Skeletal muscle satellite cell (primary cell): ENCODE data around the gene SLC37A2. TPM values are rescaled to one million over a fixed set of nuclear protein-coding genes. Genes with fewer than 3 reads are reported as not detected.
A peak's percentile ranks its signal among the peaks of the same experiment; 100 is the strongest.
"Not testable (repeated sequence)": the region's sequence is repeated elsewhere in the genome, so short reads cannot be mapped to it uniquely, and the experiment has no call there.

Experiments
- H3K27me3 ChIP-seq: 2 replicates; pipeline ENCODE4 v1.7.0; 2013; ENCODE audit warnings: low read length; ENCODE audit not compliant: control insufficient read depth, insufficient read depth
- H3K36me3 ChIP-seq: 2 replicates; pipeline ENCODE4 v1.7.0; 2013; ENCODE audit warnings: mild to moderate bottlenecking, control low read depth, low read length; ENCODE audit not compliant: insufficient read depth
- H3K4me1 ChIP-seq: 2 replicates; pipeline ENCODE4 v1.7.0; 2013; ENCODE audit warnings: low read length; ENCODE audit not compliant: control insufficient read depth, insufficient read depth
- H3K4me2 ChIP-seq: 2 replicates; pipeline ENCODE4 v1.7.0; 2013; ENCODE audit warnings: mild to moderate bottlenecking, low read length
- H3K4me3 ChIP-seq: 2 replicates; pipeline ENCODE4 v1.7.0; 2013; ENCODE audit warnings: low read length
- H3K9ac ChIP-seq: 2 replicates; pipeline ENCODE4 v1.7.0; 2013; ENCODE audit warnings: mild to moderate bottlenecking, low read depth, low read length, moderate library complexity
- H3K9me3 ChIP-seq: replicated peaks from 2 replicates; pipeline ENCODE4 v1.7.0; 2013; ENCODE audit warnings: mild to moderate bottlenecking, control low read depth, low read length
- total RNA-seq: library from RNA; depleted of rRNA; stranded (reverse); fragments of >200 nt; gene quantifications from 2 replicates; pipeline ENCODE4 v1.2.3, GENCODE V29; 2012; rRNA removed

The SLC37A2 gene
- total RNA-seq = 1.1 and 1.8 TPM in 2 replicates

DNA sequence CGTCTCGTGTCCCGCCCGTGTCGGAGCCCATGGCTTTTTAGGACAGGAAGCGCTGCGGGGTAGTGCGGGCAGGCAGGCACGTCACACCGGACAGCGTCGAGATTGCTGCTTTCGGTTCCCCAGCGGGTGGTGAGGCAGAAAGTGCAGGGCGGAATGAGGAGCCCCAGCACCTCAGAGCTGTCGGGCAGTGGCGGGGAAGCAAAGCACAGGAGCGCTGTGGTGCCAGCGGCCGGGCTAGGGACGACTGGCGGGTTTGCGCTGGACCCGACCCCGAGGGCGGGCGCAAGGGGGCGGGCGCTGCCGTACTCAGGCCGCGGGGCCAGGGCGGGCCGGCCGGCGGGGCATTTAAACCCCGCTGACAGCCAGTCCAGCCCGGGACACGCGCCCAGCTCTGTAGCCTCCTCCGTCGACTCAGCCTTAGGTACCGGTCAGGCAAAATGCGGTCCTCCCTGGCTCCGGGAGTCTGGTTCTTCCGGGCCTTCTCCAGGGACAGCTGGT lies at the start of gene SLC37A2:
TSS of gene SLC37A2 (plus strand) at position 375 of the 498 bp plus-strand sequence. CDS start at position 438, 63 bp downstream.
- Histone ChIP-seq H3K4me1 (peaks cover 6% of the 10 kb centered on the region), H3K27me3 (no peaks in the 10 kb centered on the region)

DNA sequence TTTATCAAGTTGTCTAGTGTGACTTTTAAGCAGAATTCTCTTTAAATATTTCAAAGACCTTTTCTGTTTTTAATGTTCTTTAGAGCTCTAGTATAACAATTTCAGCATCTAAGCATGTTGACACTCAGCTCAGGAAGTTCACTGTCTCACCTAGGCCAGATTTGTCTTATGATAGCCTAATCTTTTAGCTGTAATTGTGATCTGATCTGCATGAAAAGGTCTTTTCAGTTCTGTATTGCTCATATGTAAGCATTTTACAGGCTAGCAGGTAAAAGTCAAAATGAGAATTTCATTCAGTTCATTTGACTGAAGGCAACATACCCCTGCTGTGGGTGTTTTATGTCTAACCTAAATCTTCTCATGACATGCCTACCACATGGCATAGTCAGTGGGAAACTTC lies 46.7 kb upstream of the SLC37A2 start:
- Histone ChIP-seq H3K4me2 (no peak overlapping the region), H3K4me1 (no peaks in the 10 kb centered on the region), H3K9ac (no peak overlapping the region), H3K4me3 (no peak overlapping the region), H3K27me3 (no peaks in the 10 kb centered on the region), H3K9me3 (no peaks in the 10 kb centered on the region), H3K36me3 (no peaks in the 10 kb centered on the region)

More for the DNA sequence above, at the start of gene SLC37A2:
- Histone ChIP-seq H3K9me3 (no peaks in the 10 kb centered on the region), H3K9ac (peak within 1 kb of the TSS; percentile 80), H3K4me2 (peak within 1 kb of the TSS; percentile 95), H3K36me3 (no peaks in the 10 kb centered on the region), H3K4me3 (peak within 1 kb of the TSS; percentile 90)

DNA sequence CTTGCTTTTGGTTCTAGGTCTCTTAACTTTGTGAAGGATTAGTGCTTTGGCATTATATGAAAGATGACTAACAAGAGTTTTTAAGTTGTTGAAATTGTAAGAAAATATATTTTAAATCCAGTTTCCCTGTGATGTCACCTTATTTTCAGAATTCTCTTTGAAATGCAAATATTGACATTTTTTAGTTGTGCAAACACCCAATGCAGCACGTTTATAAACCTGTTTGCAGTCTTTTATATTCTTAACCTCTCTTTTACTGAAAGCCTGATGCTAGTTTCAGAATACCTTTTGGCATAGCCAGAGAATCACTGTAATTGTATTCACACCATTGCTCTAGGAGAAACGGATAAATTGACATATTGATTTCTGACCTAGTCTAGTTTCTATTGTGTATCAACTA lies 42.8 kb upstream of the SLC37A2 start:
- H3K4me3 ChIP-seq = no peak overlapping the region
- no peak overlapping the region for H3K9ac ChIP-seq
- no peaks in the 10 kb centered on the region for H3K36me3 ChIP-seq
- H3K27me3 ChIP-seq = no peaks in the 10 kb centered on the region
- H3K4me1 ChIP-seq = no peaks in the 10 kb centered on the region
- H3K9me3 ChIP-seq = no peaks in the 10 kb centered on the region
- no peak overlapping the region for H3K4me2 ChIP-seq

DNA sequence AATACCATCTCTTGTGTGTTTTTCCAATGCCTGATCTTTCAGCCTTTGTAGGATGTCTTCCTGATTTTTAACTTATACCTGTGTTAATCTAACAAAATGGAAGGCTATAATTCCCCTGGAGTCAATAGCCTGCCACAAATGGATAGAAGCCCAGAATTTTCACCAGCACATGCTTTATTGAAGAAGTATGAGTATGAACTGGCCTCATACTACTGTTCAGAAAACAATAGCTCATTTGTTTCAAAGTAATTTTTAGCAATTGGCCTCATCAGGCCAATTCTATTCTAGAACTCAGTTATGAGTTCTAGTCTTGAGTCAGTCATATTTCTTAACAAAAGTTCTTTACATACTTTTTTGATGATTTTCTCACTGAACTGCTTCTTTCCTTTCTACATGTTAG lies 40.6 kb upstream of the SLC37A2 start:
- Histone ChIP-seq H3K4me3 (no peak overlapping the region), H3K4me1 (no peaks in the 10 kb centered on the region), H3K4me2 (no peak overlapping the region), H3K9ac (no peak overlapping the region), H3K36me3 (no peaks in the 10 kb centered on the region), H3K9me3 (no peaks in the 10 kb centered on the region), H3K27me3 (no peaks in the 10 kb centered on the region)

DNA sequence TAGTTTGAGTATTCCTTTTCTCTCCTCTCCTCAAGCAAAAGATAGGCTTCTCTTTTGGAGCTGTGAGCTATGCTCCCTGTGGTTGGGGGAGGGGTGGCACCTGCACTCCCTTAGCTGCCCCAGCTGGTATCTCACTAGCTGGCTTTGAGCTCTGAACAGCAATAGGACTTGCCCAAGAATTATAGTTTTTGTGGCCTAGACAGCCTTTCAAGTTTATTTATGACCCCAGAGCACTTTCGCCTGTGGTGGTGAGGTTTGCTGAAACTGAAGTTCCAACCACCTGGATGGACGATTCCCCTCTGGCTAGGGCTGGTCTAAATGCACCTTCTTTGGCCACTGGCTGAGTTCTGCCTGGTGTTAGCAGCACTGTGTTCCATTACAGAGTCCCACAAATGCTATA lies 37.1 kb upstream of the SLC37A2 start:
- Histone ChIP-seq H3K36me3 (no peaks in the 10 kb centered on the region), H3K4me2 (no peak overlapping the region), H3K9me3 (no peaks in the 10 kb centered on the region), H3K4me3 (no peak overlapping the region), H3K4me1 (no peaks in the 10 kb centered on the region), H3K27me3 (no peaks in the 10 kb centered on the region), H3K9ac (no peak overlapping the region)

DNA sequence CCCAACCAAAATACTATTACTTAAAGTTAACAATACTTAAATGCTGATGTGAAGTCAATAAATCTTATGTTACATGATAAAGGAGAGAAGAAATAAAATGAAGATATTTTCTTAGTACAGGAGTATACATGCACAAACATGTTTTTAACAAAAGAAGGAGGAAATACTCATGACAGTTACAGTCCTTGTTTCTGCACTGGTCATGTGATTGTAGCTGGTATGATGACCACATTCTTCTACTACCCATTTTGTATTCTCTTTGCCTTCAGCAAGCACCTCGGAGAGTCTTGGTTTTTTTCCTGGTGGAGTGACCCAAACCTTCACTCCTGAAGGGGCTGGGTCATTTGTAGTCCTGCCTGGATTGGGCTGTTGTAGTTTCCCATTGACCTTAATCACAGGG lies 33.7 kb upstream of the SLC37A2 start:
- not testable (repeated sequence) for H3K9ac ChIP-seq, H3K9me3 ChIP-seq, H3K27me3 ChIP-seq, H3K4me3 ChIP-seq, H3K4me1 ChIP-seq, H3K36me3 ChIP-seq, H3K4me2 ChIP-seq

DNA sequence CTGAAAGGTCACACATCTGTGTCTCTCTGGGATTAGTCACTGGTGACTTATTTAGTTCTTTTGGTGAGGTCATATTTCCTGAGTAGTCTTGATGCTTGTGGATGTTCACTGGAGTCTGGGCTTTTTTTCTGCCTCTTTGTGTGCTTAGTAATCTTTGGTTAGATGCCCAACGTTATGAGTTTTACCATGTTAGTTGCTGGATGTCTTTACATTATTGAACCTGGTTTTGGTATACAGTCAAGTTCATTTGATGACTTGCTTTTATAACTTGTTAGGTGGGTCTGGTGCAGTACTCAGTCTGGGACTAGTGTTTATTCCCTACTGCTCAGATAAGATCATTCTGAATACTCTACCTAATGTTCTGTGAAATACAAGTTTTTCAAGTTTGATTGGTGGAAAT lies 26.2 kb upstream of the SLC37A2 start:
- no peak overlapping the region for H3K4me3 ChIP-seq
- H3K36me3 ChIP-seq = no peaks in the 10 kb centered on the region
- H3K4me1 ChIP-seq = peaks cover 7% of the 10 kb centered on the region
- no peaks in the 10 kb centered on the region for H3K27me3 ChIP-seq
- H3K9ac ChIP-seq = no peak overlapping the region
- H3K9me3 ChIP-seq = no peaks in the 10 kb centered on the region
- H3K4me2 ChIP-seq = peak overlapping the region; percentile 4

DNA sequence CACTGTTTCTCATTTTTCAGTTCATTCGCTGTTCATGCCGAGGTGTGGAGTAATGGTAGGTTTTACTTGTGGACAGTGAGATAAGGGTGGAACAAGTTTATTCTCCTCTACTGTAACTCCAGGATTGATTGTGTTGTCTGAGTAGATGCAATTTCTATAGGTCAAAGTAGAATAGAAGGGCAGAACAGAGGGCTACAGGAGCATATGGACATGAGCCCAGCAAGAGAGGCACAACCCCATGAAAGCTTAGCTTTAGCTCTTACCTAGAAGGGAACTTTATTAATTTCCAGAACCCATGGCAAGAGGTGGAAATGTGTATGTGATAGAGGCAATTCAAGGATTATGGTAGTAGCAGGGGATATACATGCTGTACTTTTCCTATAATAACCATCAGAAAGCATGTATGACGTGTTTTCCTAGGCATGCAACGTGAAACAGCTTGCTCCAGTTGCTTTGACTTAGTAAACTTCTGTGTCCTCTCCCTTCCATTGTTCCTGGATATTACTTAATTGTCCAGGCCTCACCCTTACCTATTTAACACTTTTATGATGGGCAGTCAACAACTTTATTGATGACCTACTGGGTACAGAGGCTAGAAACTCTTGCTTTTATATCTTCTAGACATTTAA lies 13.8 kb upstream of the SLC37A2 start:
- H3K9ac ChIP-seq = no peak overlapping the region
- no peaks in the 10 kb centered on the region for H3K9me3 ChIP-seq

DNA sequence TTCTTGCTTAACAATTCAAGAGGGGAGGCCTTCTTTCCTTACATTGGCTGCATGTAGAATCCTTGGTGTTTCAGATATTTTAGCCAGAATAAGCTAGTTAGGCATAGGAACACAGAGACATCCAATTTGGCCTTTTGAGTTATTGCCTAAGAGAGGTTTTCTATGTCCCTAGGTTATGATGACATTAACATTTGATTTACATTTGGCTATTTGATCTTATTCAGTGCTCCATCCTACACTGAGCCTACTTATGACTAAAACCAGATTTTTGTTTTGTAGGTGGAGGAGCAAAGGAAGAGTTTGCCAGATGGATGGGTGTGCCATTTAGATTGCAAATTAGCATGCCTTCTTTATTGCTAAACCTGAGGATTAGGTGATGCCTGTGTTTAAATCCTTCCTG lies 11.1 kb upstream of the SLC37A2 start:
- H3K4me2 ChIP-seq = no peak overlapping the region
- no peaks in the 10 kb centered on the region for H3K27me3 ChIP-seq
- H3K9ac ChIP-seq = no peak overlapping the region
- no peaks in the 10 kb centered on the region for H3K9me3 ChIP-seq
- no peaks in the 10 kb centered on the region for H3K36me3 ChIP-seq
- no peaks in the 10 kb centered on the region for H3K4me1 ChIP-seq
- no peak overlapping the region for H3K4me3 ChIP-seq

More for the DNA sequence above, 13.8 kb upstream of the SLC37A2 start:
- Histone ChIP-seq H3K4me1 (no peaks in the 10 kb centered on the region), H3K27me3 (no peaks in the 10 kb centered on the region), H3K36me3 (no peaks in the 10 kb centered on the region), H3K4me3 (no peak overlapping the region), H3K4me2 (no peak overlapping the region)

DNA sequence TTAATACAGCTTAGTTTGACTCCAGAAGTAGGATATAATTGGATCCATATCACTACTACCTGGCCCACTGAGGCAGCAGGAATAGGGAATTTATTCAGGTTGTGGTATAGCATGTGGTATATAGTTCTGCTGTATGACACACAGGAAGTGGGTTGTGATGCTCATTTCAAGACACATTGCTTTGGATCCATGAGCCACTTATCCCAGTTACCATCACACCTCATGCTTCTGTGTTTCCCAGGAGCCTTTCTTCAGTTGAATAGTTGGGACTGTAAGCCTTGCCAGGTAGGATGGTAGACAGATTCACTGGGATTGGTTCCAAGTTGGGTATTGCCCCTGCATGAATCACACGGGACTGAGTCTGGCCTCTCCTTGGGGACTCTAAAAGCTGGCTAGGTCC lies 9.9 kb upstream of the SLC37A2 start:
- H3K27me3 ChIP-seq = no peaks in the 10 kb centered on the region
- H3K4me3 ChIP-seq = no peak overlapping the region
- H3K36me3 ChIP-seq = no peaks in the 10 kb centered on the region
- H3K9me3 ChIP-seq = no peaks in the 10 kb centered on the region
- no peak overlapping the region for H3K4me2 ChIP-seq
- no peak overlapping the region for H3K9ac ChIP-seq
- H3K4me1 ChIP-seq = no peaks in the 10 kb centered on the region

DNA sequence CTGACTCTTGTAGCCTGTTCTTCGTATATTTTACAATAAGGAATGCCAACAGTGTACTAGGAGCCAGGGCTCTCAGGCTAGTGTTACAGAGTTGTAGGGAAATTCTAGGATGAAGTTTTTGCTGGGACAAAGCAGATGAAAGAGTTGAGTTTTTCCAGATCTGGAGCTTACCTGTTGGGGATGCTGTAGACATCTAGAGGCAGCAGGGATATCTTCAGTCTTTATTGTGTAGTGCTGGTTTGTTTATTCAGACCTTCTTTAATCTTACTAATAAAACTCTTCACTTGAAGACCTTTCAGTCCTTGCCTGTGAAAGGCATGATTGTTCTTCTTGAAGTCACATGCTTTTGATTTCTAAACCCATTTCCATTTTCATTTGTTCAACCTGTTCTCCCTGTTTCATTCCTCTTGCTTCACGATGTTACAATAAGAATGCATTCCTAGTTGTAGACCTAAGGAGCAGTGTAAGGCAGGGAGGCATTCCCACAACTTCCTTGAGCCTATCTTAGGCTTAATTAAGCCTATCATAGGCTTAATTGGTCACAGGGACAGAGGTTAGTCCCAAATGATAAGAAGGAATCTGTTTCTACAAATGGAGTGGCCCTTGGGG lies 7.9 kb upstream of the SLC37A2 start:
- Histone ChIP-seq H3K9ac (no peak overlapping the region), H3K27me3 (no peaks in the 10 kb centered on the region), H3K9me3 (no peaks in the 10 kb centered on the region), H3K36me3 (no peaks in the 10 kb centered on the region), H3K4me1 (no peaks in the 10 kb centered on the region), H3K4me3 (no peak overlapping the region), H3K4me2 (no peak overlapping the region)

DNA sequence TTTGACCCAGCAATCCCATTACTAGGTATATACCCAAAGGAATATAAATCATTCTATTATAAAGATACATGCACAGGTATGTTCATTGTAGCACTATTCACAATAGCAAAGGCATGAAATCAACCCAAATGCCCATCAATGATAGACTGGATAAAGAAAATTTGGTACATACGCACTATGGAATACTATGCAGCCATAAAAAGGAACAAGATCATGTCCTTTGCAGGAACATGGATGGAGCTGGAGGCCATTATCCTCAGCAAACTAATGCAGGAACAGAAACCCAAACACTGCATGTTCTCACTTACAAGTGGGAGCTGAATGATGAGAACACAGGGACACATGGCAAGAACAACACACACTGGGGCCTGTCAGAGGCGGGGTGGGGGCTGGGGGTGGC lies 7.0 kb upstream of the SLC37A2 start:
- H3K27me3 ChIP-seq, H3K9me3 ChIP-seq, H3K9ac ChIP-seq, H3K4me1 ChIP-seq, H3K36me3 ChIP-seq, H3K4me2 ChIP-seq, H3K4me3 ChIP-seq: not testable (repeated sequence)
